HG03378 (cell line): ENCODE results near the gene MAP2K5.

Experiments
- ATAC-seq: cut with Tn5 transposase; IDR thresholded peaks from one replicate; pipeline ENCODE4 v1.9.1; 2021; ENCODE audit warnings: mild to moderate bottlenecking, moderate library complexity; ENCODE audit not compliant: unreplicated experiment

Gene MAP2K5

GRCh38 chr15:67719330-67719959 lies 176.9 kb downstream of the MAP2K5 start:
- no peak for ATAC-seq

DNA sequence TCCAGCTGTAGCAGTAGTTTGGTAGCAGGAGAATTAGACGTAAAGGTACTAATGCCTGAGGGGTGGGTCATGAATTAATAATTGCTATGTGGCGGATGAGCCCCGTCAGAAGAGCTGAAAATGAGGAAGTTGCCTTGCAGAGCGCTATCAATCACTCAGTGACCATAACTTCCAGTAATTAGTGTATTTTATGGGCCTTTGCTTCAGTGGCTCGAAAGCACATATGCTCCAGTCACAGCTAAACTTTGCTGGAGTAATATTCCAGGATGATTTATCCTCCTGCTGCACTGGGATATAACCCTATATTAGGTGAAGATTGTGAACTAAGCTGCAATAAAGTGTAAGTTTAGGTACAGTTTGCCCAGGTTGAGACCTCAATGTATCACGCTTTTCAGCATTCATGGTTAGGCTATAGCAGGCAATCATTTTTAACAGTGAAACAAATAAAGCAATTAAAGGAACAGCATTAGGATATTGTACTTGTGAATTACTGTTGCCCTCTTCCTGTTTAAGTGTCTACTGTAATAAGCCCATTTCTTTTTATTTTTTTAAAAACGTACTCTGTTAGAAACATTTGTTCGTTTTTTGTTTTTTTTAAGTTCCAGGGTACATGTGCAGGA lies 178.2 kb downstream of the MAP2K5 start:
- ATAC-seq: no peak

- no peak for ATAC-seq
Observed at GRCh38 chr15:67722030-67722817, 179.7 kb downstream of the MAP2K5 start.

DNA sequence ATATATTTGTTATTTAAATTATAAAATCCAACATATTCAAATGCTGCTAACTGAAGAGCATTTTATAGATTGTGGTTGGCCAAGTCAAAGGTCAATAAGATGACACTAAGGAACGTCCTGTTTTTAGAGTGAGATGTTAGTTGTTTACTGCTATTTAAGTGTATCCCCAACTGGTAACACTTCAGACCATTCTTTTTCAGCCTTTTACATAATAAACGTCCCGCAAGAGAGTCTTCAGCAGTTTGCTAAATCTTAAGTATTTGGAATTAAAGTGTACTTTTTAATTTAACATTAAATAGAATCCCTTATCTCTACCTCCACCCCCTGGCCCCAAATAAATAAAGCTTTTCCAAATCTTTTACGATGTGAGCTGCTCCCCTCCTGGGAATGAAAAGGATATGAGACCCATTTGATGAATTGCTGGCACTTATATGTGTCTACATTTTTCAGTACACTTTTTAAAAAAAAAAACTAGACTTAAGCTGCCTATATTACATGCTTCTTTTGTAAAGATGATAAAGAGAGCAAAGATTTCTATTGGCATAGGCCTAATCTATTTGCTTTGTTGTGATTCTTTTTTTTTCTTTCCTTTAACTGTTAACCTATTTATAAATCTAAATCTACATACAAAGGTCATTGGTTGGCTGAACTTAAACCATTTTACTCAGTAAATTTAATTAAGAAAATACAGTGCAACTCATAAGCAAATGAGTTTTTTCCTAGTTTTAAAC lies 181.0 kb downstream of the MAP2K5 start:
- ATAC-seq: no peak

DNA sequence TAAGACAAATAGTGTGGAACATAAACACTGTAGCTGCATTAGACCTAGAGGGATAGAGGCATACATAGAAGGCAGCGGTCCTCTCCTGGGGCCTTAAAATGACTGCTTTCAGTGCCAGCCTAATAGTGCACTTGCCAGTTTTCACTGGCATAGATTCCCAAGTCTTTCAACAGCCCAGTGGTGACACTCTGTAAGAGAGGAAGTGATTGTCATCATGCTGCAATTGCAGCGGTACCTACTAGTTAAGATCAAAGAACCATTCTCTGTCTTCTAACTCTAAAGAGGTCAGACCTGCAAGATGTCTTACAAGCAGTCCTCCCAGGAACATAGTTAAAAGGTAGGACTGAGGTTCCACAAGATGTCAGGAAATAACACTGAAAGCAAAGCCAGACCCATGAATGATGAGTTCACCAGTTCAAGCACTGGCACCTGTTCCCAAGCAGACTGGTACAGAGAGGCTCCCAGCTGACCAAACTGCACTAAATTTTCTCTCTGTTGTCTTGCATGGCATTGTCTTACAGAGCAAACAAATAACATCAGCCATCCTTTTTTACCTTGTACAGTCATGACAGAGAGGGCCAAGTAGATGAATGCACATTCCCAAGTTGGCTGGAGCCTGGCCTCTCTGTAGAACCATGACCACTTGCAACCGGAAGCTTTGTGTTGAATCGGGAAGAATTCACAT lies 182.3 kb downstream of the MAP2K5 start:
- no peak for ATAC-seq

- ATAC-seq: no peak
Observed at GRCh38 chr15:67730135-67730534, 187.6 kb downstream of the MAP2K5 start.

DNA sequence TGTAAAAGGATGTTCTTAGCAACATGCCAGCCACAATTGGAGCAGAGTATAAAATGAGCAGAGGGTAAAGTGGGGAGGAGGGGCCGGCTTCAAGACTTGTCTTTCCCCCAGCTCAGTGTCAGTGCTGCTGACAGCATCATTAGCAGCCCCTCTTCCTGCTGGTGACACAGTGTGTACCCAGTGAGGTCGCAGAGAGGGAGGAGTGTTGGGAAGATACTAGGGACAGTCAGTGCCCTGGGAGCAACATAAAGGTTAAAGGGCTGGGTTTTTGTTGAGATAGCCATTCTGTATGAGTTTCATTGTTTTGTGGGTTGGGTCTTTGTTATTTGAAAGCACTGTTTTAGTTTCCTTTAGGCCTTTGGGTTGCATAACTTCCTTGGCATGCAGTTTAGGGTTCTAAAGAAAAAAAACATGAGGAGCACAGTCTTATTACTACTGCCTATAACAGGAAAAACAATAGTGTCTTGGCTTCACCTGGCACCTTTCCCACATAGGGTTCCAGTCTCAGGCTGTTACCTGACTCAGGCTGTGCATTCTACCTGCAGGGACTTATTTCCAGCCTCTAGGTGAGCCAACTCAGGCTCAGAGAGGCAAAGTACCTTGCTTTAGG lies 188.7 kb downstream of the MAP2K5 start:
- ATAC-seq: no peak

DNA sequence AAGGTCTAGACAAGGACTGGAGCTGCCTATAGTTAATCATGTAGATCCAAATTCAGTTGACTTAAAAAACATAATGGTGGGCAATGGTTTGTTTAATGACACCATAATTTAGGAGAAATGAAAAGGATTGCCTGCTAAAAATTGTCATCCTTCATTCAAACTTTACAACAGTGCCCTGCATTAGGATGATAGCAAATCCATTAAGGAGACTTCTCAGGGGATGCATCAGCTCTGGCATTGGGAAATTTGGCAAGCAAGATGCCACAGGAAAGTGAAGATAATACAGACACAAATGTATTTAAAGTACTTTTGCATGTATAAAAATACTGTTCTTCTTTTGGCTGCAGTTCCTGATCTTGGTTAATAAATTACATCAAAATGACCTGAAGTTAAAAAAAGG lies 189.7 kb downstream of the MAP2K5 start:
- no peak for ATAC-seq

- no peak for ATAC-seq
Observed at GRCh38 chr15:67732671-67733374, 190.3 kb downstream of the MAP2K5 start.

DNA sequence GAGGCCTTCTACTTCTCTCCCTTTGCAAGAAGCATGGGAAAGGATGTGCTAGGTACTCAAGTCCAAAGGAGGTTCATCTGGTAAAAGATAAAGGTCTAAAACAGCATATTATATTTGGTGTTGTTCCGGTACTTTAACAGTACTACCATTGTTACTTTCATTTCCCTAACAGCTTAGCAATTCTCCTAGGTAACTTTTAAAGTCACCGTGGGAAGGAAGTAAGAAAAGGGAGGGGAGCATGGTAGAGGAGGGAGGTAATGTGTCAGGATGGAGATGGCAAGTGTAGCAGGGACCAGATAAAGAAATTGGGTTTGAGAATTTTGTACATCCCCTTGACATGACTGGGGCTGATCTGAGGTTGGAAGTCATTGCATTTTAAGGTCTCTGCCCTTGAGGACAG lies 193.4 kb downstream of the MAP2K5 start:
- no peak for ATAC-seq

- no peak for ATAC-seq
Observed at GRCh38 chr15:67736810-67737209, 194.3 kb downstream of the MAP2K5 start.

GRCh38 chr15:67738056-67738455 lies 195.6 kb downstream of the MAP2K5 start:
- no peak for ATAC-seq

GRCh38 chr15:67740405-67740804 lies 197.9 kb downstream of the MAP2K5 start:
- no peak for ATAC-seq

- ATAC-seq: no peak
Observed at GRCh38 chr15:67741308-67741707, 198.8 kb downstream of the MAP2K5 start.

DNA sequence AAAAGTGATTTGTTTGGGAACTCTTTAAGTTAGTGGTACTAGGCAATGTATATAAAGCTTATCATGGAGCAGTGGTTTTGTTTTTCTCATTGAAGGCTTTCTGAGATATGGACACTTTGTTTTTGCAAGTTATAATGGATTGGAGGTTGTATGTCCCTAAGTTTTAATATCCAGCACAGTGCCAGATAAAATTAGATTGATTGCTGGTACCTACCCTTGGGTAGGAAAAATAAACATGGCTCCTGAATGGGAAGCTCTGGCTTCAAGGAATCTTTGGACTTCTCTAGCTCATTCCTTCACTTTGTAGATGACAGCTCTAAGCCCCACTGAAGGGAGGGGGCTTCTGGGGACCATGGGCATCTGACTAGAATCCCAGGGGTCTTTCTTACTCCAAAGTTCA lies 201.1 kb downstream of the MAP2K5 start:
- ATAC-seq: no peak

GRCh38 chr15:67744331-67745072 lies 202.0 kb downstream of the MAP2K5 start:
- ATAC-seq: no peak

DNA sequence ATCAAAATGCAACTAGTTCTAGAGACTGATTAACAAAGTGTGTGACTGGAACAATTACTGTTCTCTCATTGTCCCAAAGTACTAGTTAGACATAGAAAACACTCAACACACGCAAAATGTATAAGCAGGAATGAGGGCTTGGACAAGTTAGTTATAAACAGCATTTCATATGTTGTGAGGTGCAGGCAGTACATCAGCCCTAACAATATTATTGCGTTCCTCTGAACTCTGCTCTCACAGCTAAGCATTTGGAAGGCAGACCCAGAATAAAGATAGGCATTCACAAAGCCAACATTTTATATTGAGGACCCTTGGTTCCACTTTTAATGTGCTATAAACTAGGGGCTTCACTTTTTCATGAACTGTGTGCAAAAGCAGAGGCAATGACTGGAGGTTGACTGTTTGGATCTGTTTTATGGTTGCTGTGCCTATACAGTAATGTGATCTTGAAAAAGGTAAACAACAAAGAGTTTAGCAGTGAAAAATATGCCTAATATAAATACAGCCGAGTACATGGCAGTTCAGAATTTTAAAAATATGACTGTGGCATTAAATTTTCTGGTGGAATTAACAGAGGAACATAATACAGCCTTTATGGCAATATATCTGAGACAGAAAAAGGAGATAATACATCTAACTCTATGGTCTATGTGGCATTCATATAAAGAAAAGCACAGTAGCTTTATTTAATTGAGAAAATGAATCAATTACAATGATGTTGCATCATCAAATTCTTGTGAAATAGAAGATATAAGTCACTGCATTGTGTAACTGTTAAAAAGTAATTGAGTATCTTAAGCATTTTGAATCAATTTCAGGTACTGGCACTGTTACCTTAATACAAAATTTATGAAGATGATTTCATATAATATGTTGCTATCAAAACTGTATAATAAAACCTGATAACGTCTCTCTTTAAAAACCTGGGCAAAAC lies 202.8 kb downstream of the MAP2K5 start:
- no peak for ATAC-seq

DNA sequence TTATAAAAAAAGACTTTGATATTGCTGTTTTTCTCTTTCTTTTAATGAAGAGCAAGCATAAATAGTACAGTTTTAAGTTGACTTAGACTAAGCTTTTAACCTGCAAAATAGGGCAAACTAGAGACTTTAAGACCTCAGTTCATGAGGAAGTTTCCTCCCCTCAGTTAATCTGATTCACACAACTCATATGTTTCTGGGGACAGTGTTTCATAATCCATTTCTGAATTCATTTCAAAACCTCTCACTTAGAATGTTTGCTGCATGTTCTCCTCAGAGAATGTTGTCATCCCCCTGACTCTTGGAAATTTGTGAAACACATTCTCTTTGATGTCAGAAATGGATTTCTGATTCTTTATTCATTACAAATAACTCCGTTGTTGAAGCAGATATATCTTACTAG lies 203.5 kb downstream of the MAP2K5 start:
- ATAC-seq: no peak
